GM21737 (cell line): ENCODE measurements around the gene LMO4.
A peak's percentile ranks its signal among the peaks of the same experiment; 100 is the strongest.

ENCODE experiments used
- ATAC-seq: cut with Tn5 transposase; IDR thresholded peaks from one replicate; pipeline ENCODE4 v1.9.1; 2021; ENCODE audit warnings: mild to moderate bottlenecking, moderate library complexity; ENCODE audit not compliant: unreplicated experiment

Gene LMO4

DNA sequence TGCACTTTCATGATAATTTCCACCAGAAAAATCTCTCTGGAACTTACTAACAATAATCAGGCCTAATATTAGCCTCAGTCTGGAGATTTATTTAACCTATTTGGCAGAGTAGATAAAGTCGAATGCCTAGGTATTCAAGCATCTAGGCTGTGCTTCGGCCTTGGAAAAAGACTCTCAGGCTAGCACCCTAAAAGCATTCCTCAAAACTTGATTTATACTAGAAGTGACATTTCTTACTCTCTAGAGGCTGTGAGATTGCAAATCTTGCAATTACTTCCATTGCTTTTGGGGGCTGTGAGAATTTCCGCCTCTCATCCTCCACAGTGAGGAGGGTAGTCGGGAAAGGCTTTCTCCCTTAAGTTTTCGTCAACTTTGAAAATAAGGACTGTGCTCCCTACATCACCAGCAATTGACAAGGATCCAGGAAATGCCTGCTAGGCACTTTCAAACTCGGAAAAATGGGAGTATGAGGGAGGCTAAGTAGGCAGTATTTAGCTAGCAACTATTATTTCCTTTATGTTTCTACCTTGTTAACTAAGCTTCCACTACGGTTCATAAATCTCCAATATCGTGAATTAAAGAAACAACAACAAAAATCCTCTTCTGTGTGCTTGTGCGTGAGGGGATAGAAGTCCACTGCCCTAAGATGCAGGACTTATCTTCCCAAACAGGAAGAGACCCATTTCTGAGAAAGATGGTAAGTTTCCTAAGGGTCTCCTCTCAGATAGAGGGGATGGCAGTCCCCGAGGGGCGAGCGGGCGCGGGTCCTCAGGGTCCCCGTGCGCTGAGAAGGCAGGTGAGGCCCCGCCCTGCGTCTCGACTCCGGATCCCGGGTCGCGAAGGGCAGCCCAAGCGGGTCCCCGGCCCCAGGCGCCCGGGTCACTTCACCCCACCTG, 1.1 kb upstream of the LMO4 start:
- no peak for ATAC-seq

GRCh38 chr1:87329051-87329525, 408 bp downstream of the LMO4 start:
- ATAC-seq, result no peak

DNA sequence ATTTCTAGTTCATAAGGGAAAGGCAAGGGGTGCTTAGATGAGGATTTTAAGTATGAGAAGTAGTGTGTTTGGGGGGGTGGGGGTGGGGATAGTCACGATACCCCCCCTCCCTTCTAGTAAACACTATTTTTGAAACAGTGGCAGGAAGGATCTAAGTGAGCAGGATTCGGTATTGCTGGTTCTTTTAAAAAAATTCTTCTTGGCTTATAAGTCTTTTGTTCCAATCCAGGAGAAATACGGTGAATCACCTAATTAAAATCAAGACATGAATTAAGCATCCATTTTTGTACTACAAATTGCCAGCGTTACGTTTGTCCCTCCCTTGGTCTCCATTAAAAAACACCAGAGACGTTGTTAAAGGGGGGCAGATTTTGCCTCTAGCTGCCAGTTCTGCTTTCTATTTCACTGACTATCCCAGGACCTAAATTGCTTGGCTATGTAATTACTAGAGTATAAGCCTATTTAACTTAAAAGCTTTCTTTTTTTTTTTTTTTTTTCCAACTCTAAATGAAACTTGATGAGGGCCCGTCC, 911 bp downstream of the LMO4 start:
- ATAC-seq, result no peak

DNA sequence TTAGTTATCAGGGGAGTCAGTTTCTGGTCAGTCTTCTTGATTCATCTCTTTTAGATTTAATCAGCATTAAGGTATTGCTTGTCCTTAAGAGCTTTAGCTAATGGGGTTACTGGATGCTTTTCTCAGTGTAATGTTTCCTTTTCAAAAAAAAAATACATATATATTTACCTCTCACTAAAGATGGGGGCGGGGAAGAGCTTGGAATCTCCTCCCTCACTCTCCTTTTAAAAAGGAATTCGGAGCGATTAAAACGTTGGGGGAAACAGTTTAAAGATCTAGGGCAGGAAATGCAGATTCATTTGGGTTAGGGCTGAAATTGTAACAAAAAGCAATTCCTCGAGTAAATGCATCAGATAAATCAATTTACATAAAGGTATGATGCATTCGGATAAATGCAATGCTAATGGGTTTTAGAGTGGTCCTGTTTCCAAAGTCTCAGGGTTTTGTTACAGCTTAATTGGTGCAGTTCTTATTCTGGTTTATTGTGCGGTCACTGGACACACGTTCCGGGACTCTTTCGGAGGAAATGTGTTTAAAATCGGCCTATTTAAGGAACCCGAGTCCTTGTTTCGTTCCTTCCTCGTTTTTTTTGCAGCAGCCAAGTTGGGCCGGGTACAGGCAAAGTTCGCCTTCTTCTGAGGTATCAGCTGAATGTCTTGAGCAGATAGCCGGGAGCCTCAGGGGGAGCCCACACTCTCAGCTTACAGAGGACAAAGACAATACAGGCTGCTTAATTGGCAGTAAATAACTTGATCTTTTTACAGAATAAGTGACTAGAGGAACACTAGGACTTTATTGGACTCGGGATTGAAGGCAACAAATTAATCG, 1.6 kb downstream of the LMO4 start:
- ATAC-seq, result no peak

DNA sequence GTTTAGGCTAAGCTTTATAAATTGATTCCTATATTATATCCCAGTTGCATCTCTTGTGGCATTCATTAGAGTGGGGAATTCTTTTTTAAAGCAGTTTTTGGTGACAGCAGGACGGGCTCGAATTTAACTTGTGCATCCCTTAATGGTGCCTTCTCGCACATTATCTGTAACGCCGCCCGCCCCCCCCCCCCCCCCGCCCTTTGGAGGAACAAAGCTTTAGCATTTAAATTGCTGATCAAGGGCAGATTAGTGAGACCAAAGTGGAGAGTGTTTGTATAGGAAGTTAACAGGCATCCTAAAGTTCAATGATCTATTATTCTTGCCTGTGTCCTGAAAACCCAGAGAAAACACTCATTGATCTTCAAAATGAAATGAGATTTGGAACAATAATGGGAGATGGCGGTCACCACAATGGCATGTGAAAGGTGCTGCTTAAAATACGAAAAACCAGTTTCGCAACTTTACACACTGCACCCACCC, 2.2 kb downstream of the LMO4 start:
- ATAC-seq, result no peak

DNA sequence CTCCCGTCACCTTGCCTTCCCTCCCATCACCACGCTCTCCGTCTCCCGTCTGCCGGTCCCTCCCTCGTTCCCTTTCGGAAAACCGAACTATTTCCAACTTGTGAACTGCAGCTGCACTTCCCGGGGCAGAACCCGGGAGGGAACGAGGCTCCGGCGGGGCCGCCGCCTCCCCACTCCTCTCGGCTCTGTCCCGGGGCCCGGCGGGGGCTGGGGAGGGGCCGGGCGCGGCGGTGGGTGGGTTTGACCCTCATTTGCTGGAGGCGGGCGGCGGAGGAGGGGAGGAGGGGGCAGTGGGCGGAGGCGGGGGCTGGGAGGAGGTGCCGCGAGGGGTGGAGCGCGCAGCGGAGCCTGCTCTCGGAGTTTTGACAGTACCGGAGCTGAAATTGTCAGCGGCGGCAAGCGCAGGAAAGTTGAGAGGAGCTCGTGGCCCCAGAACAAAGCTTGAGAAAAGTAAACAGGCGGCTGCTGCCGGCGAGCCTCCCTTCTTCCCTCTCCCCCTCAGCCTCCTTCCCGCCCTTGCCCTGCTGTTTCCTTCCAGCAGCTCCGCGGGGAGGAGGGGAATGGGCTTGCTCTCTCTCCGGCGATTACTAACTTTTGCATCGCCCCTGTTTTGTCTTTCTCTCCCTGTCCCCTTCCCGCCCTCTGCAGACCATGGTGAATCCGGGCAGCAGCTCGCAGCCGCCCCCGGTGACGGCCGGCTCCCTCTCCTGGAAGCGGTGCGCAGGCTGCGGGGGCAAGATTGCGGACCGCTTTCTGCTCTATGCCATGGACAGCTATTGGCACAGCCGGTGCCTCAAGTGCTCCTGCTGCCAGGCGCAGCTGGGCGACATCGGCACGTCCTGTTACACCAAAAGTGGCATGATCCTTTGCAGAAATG, 2.9 kb downstream of the LMO4 start:
- no peak for ATAC-seq

DNA sequence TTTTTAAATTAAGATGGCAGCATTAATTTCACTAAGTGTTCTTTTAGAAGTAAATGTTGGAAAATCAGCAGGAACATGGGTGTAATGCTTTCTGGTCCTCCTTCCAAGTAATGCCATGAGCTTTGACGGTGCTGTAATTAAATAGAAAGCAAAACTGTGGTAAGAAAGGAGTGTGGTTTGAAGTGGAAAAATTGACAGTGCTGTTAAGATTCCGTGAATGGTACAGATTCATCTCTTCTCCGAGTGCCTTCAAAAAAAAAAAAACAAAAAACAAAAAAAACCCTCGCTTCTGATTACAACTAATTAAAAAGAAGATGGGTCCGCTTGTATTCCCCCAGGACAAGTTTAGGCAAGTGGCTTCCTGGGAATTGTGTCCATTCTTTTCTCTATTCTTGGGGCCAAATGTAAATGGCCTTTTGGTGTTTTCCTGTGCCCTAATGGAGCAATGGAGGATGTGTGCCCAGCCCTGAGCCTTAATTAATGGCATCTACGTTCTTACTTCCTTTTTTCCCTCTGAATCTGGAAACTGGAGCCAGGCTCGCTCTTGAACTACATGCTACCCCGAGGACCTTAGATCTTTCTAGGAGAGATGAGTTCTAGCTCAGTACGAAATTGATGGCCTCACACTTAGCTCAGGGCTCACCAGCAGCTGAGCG, 5.1 kb downstream of the LMO4 start:
- ATAC-seq, result no peak

DNA sequence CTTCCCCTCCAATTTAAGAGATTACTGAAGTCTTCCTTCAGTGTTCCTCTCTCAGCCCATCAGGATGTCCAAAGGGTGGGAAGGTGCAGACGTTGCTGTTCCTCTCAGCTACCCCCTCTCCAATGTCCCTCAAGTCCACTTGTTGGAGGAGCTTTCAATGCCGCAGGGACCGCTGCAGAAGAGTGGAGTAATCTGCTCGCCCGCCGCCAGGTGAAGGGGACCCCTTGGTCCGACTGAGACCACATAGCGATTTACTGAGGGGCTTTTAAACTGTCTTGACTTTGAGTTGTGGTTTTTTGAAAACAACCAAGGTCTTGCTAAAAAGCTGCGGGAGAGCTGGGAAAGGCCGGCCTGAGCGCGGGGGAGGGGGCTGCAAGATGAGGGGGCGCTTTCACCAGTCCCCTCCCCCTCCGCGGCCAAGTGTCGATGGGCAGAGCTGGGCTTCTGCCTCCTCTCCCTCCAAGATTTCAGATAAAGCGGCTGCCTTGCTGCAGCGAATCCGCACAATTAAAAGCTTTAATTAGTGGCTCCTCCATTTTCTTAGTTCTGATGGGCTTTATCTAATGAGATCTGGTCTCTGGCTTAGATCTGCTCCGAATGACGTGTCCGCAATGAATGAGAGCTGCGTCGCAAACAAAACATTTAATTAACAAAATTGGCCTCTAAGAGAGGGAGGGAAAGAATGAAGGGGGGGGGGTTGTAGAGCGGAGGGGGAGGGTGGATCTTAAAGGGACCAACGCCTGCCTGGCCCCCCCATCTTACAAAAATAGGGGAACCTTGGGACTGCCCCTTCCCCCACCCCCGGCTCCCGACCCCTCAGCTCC, 5.9 kb downstream of the LMO4 start:
- no peak for ATAC-seq

GRCh38 chr1:87335175-87335884, 6.7 kb downstream of the LMO4 start:
- ATAC-seq, result peak; percentile 50

- ATAC-seq, result no peak
Observed at GRCh38 chr1:87336623-87337067, 8.0 kb downstream of the LMO4 start.

DNA sequence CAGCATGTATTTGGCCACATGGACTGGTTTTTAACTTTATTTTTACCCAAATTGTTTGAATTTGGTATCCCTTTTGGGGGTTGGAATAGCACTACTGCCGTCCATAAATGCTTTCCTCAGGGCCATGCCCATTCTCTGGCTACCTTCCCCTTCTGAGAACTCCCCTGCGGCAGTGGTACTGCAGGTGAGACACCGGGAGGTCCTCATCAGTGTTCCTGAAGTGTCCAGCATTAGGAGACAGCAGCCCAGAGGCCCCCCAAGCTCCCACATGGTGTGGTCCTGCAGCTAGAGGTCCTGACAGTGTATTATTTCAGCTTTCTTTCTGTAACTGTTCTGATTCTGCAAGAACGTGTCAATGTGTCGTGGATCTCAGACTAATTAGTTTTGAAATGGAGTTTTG, 8.9 kb downstream of the LMO4 start:
- no peak for ATAC-seq

DNA sequence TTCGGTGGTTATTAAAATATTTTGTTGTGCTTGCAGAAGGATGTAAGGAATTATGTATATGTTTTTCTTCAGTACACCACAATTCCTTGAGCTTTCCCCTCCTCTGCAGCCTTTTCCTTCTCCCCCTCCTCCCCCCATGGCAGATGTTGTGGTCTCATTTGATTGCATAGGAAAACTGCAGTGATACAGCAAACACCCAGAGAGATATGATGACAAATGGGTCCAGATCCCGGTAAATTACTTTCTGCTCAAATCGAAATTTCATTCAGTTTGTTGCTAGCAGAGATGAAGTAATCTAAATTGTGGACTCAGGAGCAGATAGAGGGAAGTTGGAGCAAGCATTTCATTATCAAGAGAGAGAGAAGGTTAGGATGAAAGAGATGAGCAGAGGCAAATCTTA, 9.9 kb downstream of the LMO4 start:
- no peak for ATAC-seq

DNA sequence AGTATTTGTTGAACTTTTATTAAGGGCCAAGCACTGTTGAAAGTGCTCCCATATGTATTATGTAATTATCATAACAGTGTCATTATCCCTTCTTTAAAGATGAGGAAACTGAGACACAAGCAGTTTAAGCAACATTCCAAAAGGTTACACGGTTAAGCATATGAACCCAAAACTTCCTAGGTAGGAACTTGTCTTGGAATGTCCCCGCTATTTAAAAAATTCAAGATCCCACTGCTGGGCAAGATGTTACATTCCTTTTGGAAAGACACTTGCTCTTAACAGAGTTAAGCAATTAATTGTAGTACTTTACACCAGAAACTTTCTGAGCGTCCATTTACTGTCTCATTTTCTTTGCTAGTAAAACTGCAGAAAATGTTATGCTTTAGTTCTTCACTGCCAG, 15.6 kb downstream of the LMO4 start:
- no peak for ATAC-seq

GRCh38 chr1:87346130-87346814, 17.6 kb downstream of the LMO4 start:
- no peak for ATAC-seq

DNA sequence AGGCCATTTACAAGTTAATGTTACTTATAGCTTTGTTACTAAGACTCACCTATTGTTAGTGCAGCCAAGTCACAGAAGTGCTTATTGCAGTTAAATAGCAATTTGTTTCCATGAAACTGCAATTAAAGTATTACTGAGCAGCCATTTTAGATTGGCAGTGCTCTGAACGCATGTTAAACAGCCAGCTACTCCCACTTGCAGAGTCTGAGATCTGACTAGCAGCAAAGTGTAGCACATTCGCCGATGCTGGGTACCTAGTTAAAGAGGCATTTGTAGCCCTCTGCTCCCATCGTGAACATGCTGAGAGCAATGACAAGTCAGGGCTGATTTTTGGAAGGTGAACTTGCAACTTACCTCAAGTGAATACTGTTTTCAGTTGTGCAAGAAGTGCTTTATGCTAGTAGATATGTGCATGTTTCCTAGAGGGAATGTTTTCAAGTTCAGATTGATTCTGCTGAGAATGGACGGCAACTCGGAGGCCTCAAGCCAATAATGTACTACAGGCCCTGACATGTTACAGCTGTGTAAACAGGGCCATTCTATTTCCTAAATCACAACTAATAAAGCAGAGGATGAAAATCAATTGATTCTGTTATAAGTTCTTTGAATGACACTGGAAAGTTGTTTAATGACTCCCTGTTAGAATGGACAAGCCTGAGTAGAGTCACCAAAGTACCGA, 19.8 kb downstream of the LMO4 start:
- ATAC-seq, result no peak

DNA sequence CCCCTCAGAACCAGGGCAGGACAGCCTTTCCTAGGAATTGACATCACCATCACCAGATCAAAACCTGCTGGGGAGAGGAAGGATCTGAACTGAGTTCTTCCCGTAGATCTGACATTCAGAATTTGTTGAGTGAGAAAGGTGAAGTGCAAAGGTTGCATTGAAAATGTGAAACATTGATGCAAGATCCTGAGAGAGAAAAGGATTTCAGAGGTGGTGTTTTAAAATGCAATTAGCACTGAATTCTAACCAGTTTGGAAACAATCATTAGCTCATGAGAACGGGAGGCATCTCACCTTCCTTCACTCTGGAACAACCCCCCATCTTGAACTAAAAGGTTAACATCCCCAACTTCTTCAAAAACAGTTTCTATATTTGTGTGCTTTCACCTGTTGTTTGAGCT, 20.4 kb downstream of the LMO4 start:
- no peak for ATAC-seq

- ATAC-seq, result no peak
Observed at GRCh38 chr1:87355894-87356293, 27.2 kb downstream of the LMO4 start.
